Endodermal cell (in vitro differentiated cells): ENCODE measurements around the gene GNAT3. TPM values are rescaled to one million over a fixed set of nuclear protein-coding genes. Genes with fewer than 3 reads are reported as not detected.
A peak's percentile ranks its signal among the peaks of the same experiment; 100 is the strongest.

Experiments used
- DNase-seq: peaks from one replicate; pipeline ENCODE4 v3.0.0-alpha.2; 2017
- H3K27ac ChIP-seq: 2 replicates; pipeline ENCODE4 v1.5.1; 2013; ENCODE audit warnings: mild to moderate bottlenecking, low read depth, low read length, moderate library complexity
- H3K27me3 ChIP-seq: 2 replicates; pipeline ENCODE4 v1.6.1; 2013; ENCODE audit warnings: mild to moderate bottlenecking, low read length, moderate library complexity; ENCODE audit not compliant: insufficient read depth, control insufficient read depth, poor library complexity, severe bottlenecking
- H3K36me3 ChIP-seq: 2 replicates; pipeline ENCODE4 v1.7.0; 2013; ENCODE audit warnings: mild to moderate bottlenecking, low read length, moderate library complexity; ENCODE audit not compliant: control insufficient read depth, insufficient read depth
- H3K4me1 ChIP-seq: one replicate; pipeline ENCODE4 v1.7.0; 2013; ENCODE audit warnings: low read length; ENCODE audit not compliant: control insufficient read depth, insufficient read depth
- H3K4me3 ChIP-seq: 2 replicates; pipeline ENCODE4 v1.5.1; 2013; ENCODE audit warnings: mild to moderate bottlenecking, low read length, moderate library complexity
- H3K9ac ChIP-seq: 2 replicates; pipeline ENCODE4 v1.6.1; 2013; ENCODE audit warnings: mild to moderate bottlenecking, low read length, moderate library complexity; ENCODE audit not compliant: poor library complexity, severe bottlenecking; ENCODE audit errors: extremely low read depth
- H3K9me3 ChIP-seq: 2 replicates; pipeline ENCODE4 v1.6.1; 2013; ENCODE audit warnings: mild to moderate bottlenecking, low read length, moderate library complexity; ENCODE audit not compliant: control insufficient read depth
- H3K27ac Mint-ChIP-seq: 2 replicates; pipeline ENCODE4 v1.8.0; 2020; ENCODE audit warnings: mixed read lengths
- H3K27me3 Mint-ChIP-seq: 2 replicates; pipeline ENCODE4 v1.8.0; 2021; ENCODE audit warnings: mild to moderate bottlenecking, mixed read lengths; ENCODE audit not compliant: insufficient read depth
- H3K36me3 Mint-ChIP-seq: 2 replicates; pipeline ENCODE4 v1.8.0; 2020; ENCODE audit warnings: low read depth, mixed read lengths
- H3K4me1 Mint-ChIP-seq: 2 replicates; pipeline ENCODE4 v1.8.0; 2020; ENCODE audit warnings: mixed read lengths
- H3K4me3 Mint-ChIP-seq: 2 replicates; pipeline ENCODE4 v1.8.0; 2020; ENCODE audit warnings: mild to moderate bottlenecking, moderate library complexity, mixed read lengths
- H3K9me3 Mint-ChIP-seq: 2 replicates; pipeline ENCODE4 v1.8.0; 2020; ENCODE audit warnings: mild to moderate bottlenecking, mixed read lengths
- WGBS, 2 experiments: methylation state at CpG; one replicate each; pipeline versions ENCODE4 v1.1.5 to v1.1.7; 2013; ENCODE audit warnings: missing lambda C conversion rate in 2 of 2, mixed read lengths in 1 of 2; ENCODE audit not compliant: insufficient coverage in 1 of 2, insufficient read length in 1 of 2; 5-methylcytosine and 5-hydroxymethylcytosine counted together
- total RNA-seq, 2 donors: library from RNA; stranded (reverse); fragmentation: NEBNext Ultra II Directional in 1 of 2; extraction: Animal tissue kit (Norgen Biotek cat#: 25700) in 1 of 2; gene quantifications; 2 replicates in 1 of 2; 3 replicates in 1 of 2; pipeline ENCODE4 v1.2.1, GENCODE V29; 2021
- TF ChIP-seq, protein P1 (sequence below): fragments of 200-600 bp; sonication (generic); conservative IDR thresholded peaks from 2 replicates; pipeline ENCODE4 v1.5.0; 2021; ENCODE audit warnings: antibody characterized with exemption, mild to moderate bottlenecking

GNAT3 gene
- total RNA-seq, 2 donors from 2014 or later, result not detected

DNA sequence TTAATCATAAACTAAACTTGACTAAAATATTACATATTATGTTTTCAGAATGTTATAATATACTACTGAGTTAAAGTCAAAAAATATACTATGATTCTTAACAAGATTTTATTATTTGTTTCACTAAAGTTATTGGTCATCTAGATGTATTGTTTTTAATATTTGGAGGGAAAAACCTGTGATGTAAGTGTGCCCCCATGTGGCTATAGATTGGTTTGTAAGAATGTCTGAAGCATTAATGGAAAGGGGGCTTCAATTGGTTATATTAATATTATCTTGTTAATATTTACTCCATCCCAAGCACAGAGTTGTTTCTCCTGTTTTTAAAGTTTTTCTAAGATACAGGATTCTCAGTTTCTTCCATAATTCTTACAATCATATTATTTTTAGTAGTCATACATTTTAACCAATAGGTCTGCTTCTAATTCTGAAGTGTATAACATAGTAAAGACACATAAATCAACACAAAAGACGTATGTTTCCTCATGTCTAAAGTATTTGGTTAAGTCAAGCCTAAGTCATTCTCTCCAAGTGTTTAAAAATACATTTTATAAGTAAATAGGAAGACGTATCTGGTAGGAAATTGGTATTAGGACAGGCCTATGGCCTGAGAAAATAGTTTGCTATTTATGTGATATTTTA is 58.0 kb downstream of the GNAT3 start:
- Mint-ChIP-seq H3K27ac (no peak overlapping the region), H3K4me1 (no peaks in the 10 kb centered on the region), H3K4me3 (no peak overlapping the region), H3K27me3 (no peaks in the 10 kb centered on the region), H3K36me3 (no peaks in the 10 kb centered on the region), H3K9me3 (no peaks in the 10 kb centered on the region)
- Histone ChIP-seq H3K36me3 (no peaks in the 10 kb centered on the region), H3K27me3 (no peaks in the 10 kb centered on the region), H3K27ac (no peak overlapping the region), H3K9ac (no peak overlapping the region), H3K4me1 (no peaks in the 10 kb centered on the region), H3K9me3 (no peaks in the 10 kb centered on the region), H3K4me3 (no peak overlapping the region)
- no peak for DNase-seq
- TF ChIP-seq, protein P1, sequence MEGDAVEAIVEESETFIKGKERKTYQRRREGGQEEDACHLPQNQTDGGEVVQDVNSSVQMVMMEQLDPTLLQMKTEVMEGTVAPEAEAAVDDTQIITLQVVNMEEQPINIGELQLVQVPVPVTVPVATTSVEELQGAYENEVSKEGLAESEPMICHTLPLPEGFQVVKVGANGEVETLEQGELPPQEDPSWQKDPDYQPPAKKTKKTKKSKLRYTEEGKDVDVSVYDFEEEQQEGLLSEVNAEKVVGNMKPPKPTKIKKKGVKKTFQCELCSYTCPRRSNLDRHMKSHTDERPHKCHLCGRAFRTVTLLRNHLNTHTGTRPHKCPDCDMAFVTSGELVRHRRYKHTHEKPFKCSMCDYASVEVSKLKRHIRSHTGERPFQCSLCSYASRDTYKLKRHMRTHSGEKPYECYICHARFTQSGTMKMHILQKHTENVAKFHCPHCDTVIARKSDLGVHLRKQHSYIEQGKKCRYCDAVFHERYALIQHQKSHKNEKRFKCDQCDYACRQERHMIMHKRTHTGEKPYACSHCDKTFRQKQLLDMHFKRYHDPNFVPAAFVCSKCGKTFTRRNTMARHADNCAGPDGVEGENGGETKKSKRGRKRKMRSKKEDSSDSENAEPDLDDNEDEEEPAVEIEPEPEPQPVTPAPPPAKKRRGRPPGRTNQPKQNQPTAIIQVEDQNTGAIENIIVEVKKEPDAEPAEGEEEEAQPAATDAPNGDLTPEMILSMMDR, result peak; percentile 76
- 60% methylated on average over 1 of the region's 2 CpGs; no CpG with 5 or more reads in 1 of the 2 experiments for WGBS, 2 experiments

DNA sequence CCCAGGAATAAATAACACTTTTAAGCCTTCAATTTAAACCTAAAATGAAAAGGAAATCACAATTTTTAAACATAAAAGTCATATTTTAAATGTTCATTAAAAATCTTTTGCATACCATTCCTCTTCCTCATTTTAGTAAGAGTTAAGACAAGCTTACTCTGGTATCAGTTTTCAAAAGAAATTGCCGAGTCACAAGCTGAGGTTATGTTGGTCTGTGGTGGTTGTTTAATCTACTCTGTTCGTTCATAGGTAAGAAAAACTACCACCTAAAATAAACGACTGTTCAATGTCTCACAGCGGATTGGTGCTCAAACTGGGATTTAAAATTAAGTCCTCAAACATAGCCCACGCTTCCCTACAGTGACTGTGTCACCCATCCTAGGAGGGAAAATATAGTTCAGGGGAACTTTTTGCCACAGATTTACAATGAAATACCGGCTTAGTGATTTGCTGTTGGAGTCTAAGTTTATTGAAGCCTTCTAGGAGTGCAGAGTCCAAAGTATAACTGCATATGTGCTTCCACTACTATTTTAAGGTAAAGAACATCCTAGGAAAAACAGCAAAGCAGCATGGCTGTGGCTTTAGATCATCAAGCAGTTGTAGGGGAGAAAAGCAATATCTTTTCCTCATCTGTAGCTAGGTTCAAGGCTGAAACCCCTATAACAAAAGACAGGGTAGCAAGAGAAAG is 61.1 kb downstream of the GNAT3 start:
- Mint-ChIP-seq H3K36me3 (no peaks in the 10 kb centered on the region), H3K27me3 (no peaks in the 10 kb centered on the region), H3K9me3 (no peaks in the 10 kb centered on the region), H3K4me1 (no peaks in the 10 kb centered on the region), H3K4me3 (no peak overlapping the region), H3K27ac (no peak overlapping the region)
- Histone ChIP-seq H3K27ac (no peak overlapping the region), H3K4me1 (no peaks in the 10 kb centered on the region), H3K9ac (no peak overlapping the region), H3K36me3 (no peaks in the 10 kb centered on the region), H3K9me3 (no peaks in the 10 kb centered on the region), H3K27me3 (no peaks in the 10 kb centered on the region), H3K4me3 (no peak overlapping the region)
- WGBS, 2 experiments, result 90% methylated on average over 5 to 6 of the region's 6 CpGs
- no peak for DNase-seq
- TF ChIP-seq, protein P1, result no peak

DNA sequence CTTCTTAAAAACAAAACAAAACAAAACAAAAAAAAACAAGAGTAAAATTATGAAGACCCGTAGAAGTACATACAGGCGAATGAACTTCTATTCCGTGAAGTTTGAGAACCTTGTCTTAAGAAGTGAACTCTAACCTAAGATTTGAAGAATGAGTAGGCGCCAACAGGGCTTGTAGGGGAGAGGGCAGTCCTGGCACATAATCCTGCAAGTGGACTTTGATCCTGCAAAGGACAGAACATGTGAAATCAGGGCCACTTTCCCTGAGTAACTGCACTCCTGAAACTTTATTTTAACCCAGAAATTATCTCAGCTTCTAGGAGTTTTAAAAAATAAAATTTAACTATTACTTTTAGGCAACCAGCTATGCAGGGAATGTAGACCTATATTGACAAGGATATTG is 62.0 kb downstream of the GNAT3 start:
- H3K27ac Mint-ChIP-seq, result no peak overlapping the region
- TF ChIP-seq, protein P1, result no peak
- no peaks in the 10 kb centered on the region for H3K36me3 Mint-ChIP-seq
- no peaks in the 10 kb centered on the region for H3K4me1 Mint-ChIP-seq
- H3K9me3 ChIP-seq, result no peaks in the 10 kb centered on the region
- 92 to 100% methylated on average over 4 of the region's 4 CpGs for WGBS, 2 experiments
- H3K9me3 Mint-ChIP-seq, result no peaks in the 10 kb centered on the region
- H3K27me3 Mint-ChIP-seq, result no peaks in the 10 kb centered on the region
- no peak for DNase-seq
- no peak overlapping the region for H3K4me3 Mint-ChIP-seq
- H3K27me3 ChIP-seq, result no peaks in the 10 kb centered on the region
- no peaks in the 10 kb centered on the region for H3K4me1 ChIP-seq
- no peaks in the 10 kb centered on the region for H3K36me3 ChIP-seq
- H3K9ac ChIP-seq, result no peak overlapping the region
- H3K4me3 ChIP-seq, result no peak overlapping the region
- no peak overlapping the region for H3K27ac ChIP-seq
